ENCODE measurements around the gene MRGPRE. TPM values are rescaled to one million over a fixed set of nuclear protein-coding genes. Genes with fewer than 3 reads are reported as not detected.

The MRGPRE gene
- polyA plus RNA-seq, 2 of the 4 experiments (the other 2 are of a cell fraction), result not detected

DNA sequence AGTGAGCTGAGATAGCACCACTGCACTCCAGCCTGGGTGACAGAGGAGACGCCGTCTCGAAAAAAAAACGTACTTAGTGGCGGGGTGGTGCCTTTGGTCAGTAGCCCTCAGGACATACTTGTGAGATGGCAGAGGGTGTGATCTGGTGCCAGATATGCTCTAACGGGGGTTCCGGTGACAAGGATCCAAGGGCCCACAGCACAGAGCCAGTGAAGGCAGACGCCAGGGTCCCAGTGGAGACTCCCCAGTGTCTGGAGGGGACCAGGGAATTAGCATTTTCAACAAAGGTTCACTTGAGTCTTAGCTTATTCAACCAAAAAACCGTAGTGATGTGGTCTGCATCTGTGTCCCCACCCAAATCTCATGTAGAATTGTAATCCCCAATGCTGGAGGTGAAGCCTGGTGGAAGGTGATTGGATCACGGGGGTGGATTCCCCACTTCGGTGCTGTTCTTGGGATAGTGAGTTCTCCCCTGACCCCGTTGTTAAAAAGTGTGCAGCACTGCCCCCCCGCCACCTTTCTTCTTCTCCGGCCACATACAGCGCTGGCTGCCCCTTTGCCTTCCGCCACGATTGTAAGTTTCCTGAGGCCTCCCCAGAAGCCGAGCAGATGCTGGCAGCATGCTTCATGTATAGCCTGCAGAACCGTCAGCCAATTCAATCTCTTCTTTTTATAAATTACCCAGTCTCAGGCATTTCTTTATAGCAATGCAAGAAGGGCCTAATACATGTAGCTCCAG lies 40.5 kb downstream of the MRGPRE start (continued):
- TF ChIP-seq, protein P1, sequence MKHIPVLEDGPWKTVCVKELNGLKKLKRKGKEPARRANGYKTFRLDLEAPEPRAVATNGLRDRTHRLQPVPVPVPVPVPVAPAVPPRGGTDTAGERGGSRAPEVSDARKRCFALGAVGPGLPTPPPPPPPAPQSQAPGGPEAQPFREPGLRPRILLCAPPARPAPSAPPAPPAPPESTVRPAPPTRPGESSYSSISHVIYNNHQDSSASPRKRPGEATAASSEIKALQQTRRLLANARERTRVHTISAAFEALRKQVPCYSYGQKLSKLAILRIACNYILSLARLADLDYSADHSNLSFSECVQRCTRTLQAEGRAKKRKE (CRISPR knock-in tag; IDR thresholded peaks at IDR 0.05; ENCODE audit: low read depth), result no peak
- TF ChIP-seq, protein P2, sequence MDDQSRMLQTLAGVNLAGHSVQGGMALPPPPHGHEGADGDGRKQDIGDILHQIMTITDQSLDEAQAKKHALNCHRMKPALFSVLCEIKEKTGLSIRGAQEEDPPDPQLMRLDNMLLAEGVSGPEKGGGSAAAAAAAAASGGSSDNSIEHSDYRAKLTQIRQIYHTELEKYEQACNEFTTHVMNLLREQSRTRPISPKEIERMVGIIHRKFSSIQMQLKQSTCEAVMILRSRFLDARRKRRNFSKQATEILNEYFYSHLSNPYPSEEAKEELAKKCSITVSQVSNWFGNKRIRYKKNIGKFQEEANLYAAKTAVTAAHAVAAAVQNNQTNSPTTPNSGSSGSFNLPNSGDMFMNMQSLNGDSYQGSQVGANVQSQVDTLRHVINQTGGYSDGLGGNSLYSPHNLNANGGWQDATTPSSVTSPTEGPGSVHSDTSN (IDR thresholded peaks at IDR 0.05), result no peak

DNA sequence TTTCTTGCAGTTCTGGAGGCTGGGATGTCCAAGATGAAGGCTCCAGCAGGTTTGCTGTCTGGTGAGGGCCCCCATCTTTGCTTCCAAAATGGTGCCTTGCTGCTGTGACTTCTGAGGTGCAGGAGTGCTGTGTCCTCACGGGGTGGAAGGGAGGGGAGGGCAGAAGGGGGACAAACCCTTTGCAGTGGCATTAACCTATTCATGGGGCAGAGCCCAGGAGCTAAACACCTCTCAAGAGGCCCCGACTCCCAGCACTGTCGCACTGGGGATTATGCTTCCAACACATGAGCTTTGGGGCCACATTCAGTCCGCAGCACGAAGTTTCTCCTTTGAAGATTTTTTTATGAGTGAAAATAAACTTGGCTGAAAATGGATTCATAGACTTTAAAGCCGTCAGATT lies 41.6 kb downstream of the MRGPRE start:
- DNase-seq (ENCODE audit: low read depth in 1 of 2, low spot score in 1 of 2) (no peak), FAIRE-seq (no peak), ATAC-seq (no peak)
- CTCF ChIA-PET, result interaction anchor here (1.3 kb wide), 1 partner anchor 18 kb away, joined by 3 read pairs; no protein-coding TSS in a partner anchor
- H3K4me3 ChIP-seq, result no peak overlapping the region
- TF ChIP-seq CBX2 (IDR thresholded peaks at IDR 0.05; ENCODE audit: borderline replicate concordance, low read depth), result no peak
- H3K9me3 ChIP-seq, result no peaks in the 10 kb centered on the region
- POLR2A ChIA-PET, result no interaction called here
- 53% methylated on average over 6 of the region's 6 CpGs for WGBS (ENCODE audit: missing lambda C conversion rate)
- H3K27ac ChIP-seq, result no peak overlapping the region
- H3K4me2 ChIP-seq, result no peak overlapping the region
- H3K4me1 ChIP-seq, result no peaks in the 10 kb centered on the region

DNA sequence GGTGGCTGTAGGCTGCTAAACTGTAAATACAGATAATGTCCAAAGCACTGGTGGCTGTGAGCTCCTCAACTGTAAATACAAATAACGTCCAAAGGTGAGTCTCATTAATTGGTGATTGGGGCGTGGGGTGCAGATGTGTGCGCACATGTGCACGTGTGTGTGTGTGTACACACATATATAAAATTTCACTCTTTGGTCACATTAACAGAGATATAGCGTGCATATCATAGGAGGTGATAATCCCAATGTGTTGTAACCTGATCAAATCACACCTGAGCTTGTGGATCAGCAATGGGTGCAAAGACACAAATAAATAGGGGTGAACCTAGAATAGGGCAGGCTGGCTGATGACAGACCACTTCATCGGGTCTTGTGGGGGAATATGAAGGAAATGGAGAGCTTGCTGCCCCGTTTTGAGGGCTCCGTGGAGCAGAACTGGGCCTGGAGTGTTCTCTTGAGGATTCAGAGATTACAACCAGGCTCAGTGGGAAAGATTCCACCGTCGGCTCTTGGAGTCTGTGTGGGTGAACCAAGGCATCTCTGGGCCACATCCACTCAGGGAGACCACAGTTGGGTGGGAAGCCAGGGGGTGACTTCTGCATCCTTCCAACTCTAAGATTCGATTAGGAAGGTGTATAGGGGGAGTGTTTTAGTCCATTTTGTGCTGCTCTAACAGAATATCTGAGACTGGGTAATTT lies 42.2 kb downstream of the MRGPRE start:
- no peak for ATAC-seq
- DNase-seq (ENCODE audit: low read depth in 1 of 2, low spot score in 1 of 2), result no peak
- no peak for FAIRE-seq
- 48% methylated on average over 11 of the region's 11 CpGs for WGBS (ENCODE audit: missing lambda C conversion rate)
- ChIA-PET CTCF (no interaction called here), POLR2A (no interaction called here)
- no peak for TF ChIP-seq ZSCAN20 (CRISPR knock-in tag; IDR thresholded peaks at IDR 0.05)
- peak; percentile 64; the same call in 1 of the 2 replicates for TF ChIP-seq KDM1A (IDR thresholded peaks at IDR 0.05; ENCODE audit: low read depth)
- no peak for TF ChIP-seq RFX5 (IDR thresholded peaks at IDR 0.05)
- TF ChIP-seq CHD4 (IDR thresholded peaks at IDR 0.05; ENCODE audit: borderline replicate concordance), result no peak
- TF ChIP-seq, protein P3, sequence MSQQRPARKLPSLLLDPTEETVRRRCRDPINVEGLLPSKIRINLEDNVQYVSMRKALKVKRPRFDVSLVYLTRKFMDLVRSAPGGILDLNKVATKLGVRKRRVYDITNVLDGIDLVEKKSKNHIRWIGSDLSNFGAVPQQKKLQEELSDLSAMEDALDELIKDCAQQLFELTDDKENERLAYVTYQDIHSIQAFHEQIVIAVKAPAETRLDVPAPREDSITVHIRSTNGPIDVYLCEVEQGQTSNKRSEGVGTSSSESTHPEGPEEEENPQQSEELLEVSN (IDR thresholded peaks at IDR 0.05; ENCODE audit: borderline replicate concordance, low read depth), result no peak
- TF ChIP-seq HDAC2 (IDR thresholded peaks at IDR 0.05), result 0 out of 2 replicates have a peak, but pooled peaks have one; percentile 27
- no peak for TF ChIP-seq MAZ (IDR thresholded peaks at IDR 0.05; ENCODE audit: borderline replicate concordance, low read depth, low read length)
- no peak for TF ChIP-seq ZNF302 (CRISPR knock-in tag; IDR thresholded peaks at IDR 0.05)
- TF ChIP-seq, protein P4, sequence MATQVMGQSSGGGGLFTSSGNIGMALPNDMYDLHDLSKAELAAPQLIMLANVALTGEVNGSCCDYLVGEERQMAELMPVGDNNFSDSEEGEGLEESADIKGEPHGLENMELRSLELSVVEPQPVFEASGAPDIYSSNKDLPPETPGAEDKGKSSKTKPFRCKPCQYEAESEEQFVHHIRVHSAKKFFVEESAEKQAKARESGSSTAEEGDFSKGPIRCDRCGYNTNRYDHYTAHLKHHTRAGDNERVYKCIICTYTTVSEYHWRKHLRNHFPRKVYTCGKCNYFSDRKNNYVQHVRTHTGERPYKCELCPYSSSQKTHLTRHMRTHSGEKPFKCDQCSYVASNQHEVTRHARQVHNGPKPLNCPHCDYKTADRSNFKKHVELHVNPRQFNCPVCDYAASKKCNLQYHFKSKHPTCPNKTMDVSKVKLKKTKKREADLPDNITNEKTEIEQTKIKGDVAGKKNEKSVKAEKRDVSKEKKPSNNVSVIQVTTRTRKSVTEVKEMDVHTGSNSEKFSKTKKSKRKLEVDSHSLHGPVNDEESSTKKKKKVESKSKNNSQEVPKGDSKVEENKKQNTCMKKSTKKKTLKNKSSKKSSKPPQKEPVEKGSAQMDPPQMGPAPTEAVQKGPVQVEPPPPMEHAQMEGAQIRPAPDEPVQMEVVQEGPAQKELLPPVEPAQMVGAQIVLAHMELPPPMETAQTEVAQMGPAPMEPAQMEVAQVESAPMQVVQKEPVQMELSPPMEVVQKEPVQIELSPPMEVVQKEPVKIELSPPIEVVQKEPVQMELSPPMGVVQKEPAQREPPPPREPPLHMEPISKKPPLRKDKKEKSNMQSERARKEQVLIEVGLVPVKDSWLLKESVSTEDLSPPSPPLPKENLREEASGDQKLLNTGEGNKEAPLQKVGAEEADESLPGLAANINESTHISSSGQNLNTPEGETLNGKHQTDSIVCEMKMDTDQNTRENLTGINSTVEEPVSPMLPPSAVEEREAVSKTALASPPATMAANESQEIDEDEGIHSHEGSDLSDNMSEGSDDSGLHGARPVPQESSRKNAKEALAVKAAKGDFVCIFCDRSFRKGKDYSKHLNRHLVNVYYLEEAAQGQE (IDR thresholded peaks at IDR 0.05), result no peak
- H3K4me3 ChIP-seq, result no peak overlapping the region
- H3K9me3 ChIP-seq, result no peaks in the 10 kb centered on the region
- H3K4me2 ChIP-seq, result no peak overlapping the region
- H3K27ac ChIP-seq, result no peak overlapping the region
- H3K4me1 ChIP-seq, result no peaks in the 10 kb centered on the region

Measured in A549 (cell line).